ENCODE data around the gene CLIC2. TPM values are rescaled to one million over a fixed set of nuclear protein-coding genes. Genes with fewer than 3 reads are reported as not detected.
A peak's percentile ranks its signal among the peaks of the same experiment; 100 is the strongest.
"Not testable (repeated sequence)": the region's sequence is repeated elsewhere in the genome, so short reads cannot be mapped to it uniquely, and the experiment has no call there.

The CLIC2 gene
- total RNA-seq: 0.20 and 0.62 TPM in 2 replicates

DNA sequence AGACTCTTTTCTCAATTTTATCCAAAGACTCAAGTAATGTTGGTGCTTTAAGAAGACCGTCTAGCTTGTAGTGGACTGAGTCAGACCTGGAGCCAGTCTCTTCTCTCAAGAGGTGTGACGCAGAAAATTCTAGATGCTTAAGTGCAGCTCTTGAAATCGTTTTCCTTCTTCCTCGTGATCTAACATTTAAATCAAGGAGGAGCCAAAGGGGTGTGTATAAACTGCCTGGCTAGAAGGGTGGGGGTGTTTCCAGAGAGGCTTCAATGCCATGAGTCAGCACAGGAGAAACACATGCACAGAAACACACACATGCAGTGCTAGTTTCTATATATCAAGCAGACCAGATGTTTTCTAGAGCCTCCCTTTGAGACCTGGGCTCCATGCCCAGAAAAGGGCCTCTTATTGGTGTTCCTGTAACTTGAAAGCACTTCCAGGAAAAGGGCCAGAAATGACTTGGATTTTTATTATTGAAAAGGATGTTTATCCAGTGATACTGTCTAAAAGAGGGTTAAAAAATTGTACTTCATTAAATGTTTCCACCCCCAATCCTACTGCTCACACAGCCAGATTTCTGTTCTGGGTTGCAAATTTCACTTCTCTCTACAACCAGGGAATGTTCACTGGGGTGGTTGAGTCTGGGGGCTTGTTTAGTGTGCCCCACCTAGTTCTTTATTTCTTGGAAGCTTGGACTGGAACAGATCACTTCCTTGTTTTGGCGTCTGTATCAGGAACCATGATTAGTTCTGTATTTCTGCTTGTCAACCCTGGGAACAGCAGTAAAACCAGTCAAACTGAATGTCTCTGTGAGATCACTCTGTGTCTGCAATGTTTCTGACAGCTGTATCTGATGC, at the start of gene CLIC2:
Gene CLIC2 (minus strand): TSS at position 129 of the 851 bp plus-strand sequence. CDS start 187 bp downstream, outside the sequence.
- H3K27me3 Mint-ChIP-seq (ENCODE audit: insufficient read depth): peaks cover 2% of the 10 kb centered on the region
- H3K4me3 Mint-ChIP-seq: no peak within 1 kb of the TSS
- H3K36me3 Mint-ChIP-seq (ENCODE audit: low read depth): no peaks in the 10 kb centered on the region
- no peaks in the 10 kb centered on the region for H3K9me3 Mint-ChIP-seq
- intact Hi-C loops (cut with micrococcal nuclease): no loop called here
- peak within 1 kb of the TSS; percentile 18 for H3K27ac Mint-ChIP-seq
- peaks cover 5% of the 10 kb centered on the region for H3K4me1 Mint-ChIP-seq (ENCODE audit: low read depth)
- DNase-seq (ENCODE audit: low spot score): no peak

DNA sequence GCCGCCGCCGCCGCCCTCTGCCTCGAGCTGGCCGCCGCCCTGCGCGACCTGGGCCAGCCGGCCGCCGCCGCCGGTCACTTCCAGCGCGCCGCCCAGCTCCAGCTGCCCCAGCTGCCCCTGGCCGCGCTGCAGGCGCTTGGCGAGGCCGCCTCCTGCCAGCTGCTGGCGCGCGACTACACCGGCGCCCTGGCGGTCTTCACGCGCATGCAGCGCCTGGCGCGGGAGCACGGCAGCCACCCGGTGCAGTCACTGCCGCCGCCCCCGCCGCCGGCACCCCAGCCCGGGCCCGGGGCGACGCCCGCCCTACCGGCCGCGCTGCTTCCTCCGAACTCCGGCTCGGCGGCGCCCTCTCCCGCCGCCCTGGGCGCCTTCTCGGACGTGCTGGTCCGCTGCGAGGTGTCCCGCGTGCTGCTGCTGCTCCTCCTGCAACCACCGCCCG, 48.1 kb upstream of the CLIC2 start:
- H3K27ac Mint-ChIP-seq; H3K36me3 Mint-ChIP-seq (ENCODE audit: low read depth); H3K9me3 Mint-ChIP-seq; H3K4me1 Mint-ChIP-seq (ENCODE audit: low read depth); H3K27me3 Mint-ChIP-seq (ENCODE audit: insufficient read depth); intact Hi-C loops (cut with micrococcal nuclease); H3K4me3 Mint-ChIP-seq; DNase-seq (ENCODE audit: low spot score): not testable (repeated sequence)

DNA sequence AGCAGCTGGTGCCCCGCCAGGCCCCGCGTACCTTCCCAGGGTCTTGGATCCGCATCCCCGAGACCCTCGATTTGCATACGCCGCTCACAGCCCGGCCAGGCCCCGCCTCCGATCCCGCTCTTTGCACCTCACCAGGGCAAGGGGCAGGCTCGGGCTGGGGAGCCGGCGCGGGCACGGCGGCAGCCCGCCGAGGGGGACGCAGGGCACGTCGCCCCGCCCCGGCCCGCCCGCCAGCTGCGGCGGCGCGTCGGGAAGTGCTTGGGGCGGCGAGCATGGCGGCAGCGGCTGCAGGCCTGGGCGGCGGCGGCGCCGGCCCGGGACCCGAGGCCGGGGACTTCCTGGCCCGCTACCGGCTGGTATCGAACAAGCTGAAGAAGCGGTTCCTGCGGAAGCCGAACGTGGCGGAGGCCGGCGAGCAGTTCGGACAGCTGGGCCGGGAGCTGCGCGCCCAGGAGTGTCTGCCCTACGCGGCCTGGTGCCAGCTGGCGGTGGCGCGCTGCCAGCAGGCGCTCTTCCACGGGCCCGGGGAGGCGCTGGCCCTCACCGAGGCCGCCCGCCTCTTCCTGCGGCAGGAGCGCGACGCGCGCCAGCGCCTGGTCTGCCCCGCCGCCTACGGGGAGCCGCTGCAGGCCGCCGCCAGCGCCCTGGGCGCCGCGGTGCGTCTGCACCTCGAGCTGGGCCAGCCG, 47.6 kb upstream of the CLIC2 start, which contains the start of gene F8A2:
Gene F8A2 (plus strand): TSS at position 253 of the 686 bp plus-strand sequence. CDS start 20 bp downstream, at position 273.
- H3K4me1 Mint-ChIP-seq (ENCODE audit: low read depth); H3K27me3 Mint-ChIP-seq (ENCODE audit: insufficient read depth); H3K36me3 Mint-ChIP-seq (ENCODE audit: low read depth); DNase-seq (ENCODE audit: low spot score); intact Hi-C loops (cut with micrococcal nuclease); H3K9me3 Mint-ChIP-seq; H3K27ac Mint-ChIP-seq; H3K4me3 Mint-ChIP-seq: not testable (repeated sequence)

- H3K27me3 Mint-ChIP-seq (ENCODE audit: insufficient read depth); H3K27ac Mint-ChIP-seq; intact Hi-C loops (cut with micrococcal nuclease); H3K9me3 Mint-ChIP-seq; DNase-seq (ENCODE audit: low spot score); H3K4me3 Mint-ChIP-seq; H3K4me1 Mint-ChIP-seq (ENCODE audit: low read depth); H3K36me3 Mint-ChIP-seq (ENCODE audit: low read depth): not testable (repeated sequence)
Measured at GRCh38 chrX:155379802-155380201, 45.4 kb upstream of the CLIC2 start.

GRCh38 chrX:155373777-155374458, 39.5 kb upstream of the CLIC2 start:
- H3K27ac Mint-ChIP-seq; intact Hi-C loops (cut with micrococcal nuclease): not testable (repeated sequence)

DNA sequence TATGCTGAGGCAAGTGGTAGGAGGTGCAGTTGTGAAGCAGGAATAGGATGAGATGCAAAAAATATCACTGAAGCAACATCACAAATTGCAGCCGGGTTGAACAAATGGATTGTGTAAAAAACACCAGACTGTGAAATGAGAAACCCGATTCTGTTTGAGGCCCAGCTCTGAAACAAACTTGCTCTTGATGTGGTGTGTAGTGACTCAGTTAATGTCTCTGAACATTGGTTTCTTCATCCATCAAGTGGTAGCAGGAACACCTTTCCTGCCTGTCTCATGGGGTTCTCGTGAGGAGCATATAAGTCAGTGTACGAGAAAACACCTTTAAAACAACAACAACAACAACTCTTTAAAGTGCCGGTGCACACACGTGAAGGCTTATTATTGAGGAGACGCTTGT, 29.3 kb upstream of the CLIC2 start:
- H3K36me3 Mint-ChIP-seq (ENCODE audit: low read depth); DNase-seq (ENCODE audit: low spot score); H3K27me3 Mint-ChIP-seq (ENCODE audit: insufficient read depth); H3K27ac Mint-ChIP-seq; H3K9me3 Mint-ChIP-seq; H3K4me3 Mint-ChIP-seq; H3K4me1 Mint-ChIP-seq (ENCODE audit: low read depth); intact Hi-C loops (cut with micrococcal nuclease): not testable (repeated sequence)

More at GRCh38 chrX:155373777-155374458, 39.5 kb upstream of the CLIC2 start:
- not testable (repeated sequence) for H3K36me3 Mint-ChIP-seq (ENCODE audit: low read depth); H3K4me1 Mint-ChIP-seq (ENCODE audit: low read depth); H3K27me3 Mint-ChIP-seq (ENCODE audit: insufficient read depth); H3K4me3 Mint-ChIP-seq; DNase-seq (ENCODE audit: low spot score); H3K9me3 Mint-ChIP-seq

DNA sequence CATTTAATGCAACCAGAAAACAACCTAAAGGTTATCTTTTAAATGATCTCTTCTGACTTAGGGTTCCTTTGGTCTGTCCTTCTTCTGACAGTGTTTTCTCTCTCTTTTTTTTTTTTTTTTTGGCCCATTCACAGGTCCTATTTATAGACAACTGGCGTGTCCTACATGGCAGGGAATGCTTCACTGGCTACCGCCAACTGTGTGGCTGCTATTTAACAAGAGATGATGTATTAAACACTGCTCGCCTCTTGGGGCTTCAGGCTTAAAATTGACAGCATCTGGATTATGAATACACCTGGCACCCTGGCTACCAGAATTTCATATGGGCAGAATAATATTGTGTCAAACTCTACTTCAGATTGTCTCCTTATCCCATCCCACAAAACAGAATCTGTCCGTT, 15.0 kb upstream of the CLIC2 start:
- H3K4me3 Mint-ChIP-seq; H3K27me3 Mint-ChIP-seq (ENCODE audit: insufficient read depth); DNase-seq (ENCODE audit: low spot score); H3K36me3 Mint-ChIP-seq (ENCODE audit: low read depth); H3K4me1 Mint-ChIP-seq (ENCODE audit: low read depth); H3K27ac Mint-ChIP-seq; intact Hi-C loops (cut with micrococcal nuclease); H3K9me3 Mint-ChIP-seq: not testable (repeated sequence)

- H3K9me3 Mint-ChIP-seq; H3K4me1 Mint-ChIP-seq (ENCODE audit: low read depth); intact Hi-C loops (cut with micrococcal nuclease); H3K4me3 Mint-ChIP-seq; H3K36me3 Mint-ChIP-seq (ENCODE audit: low read depth); H3K27me3 Mint-ChIP-seq (ENCODE audit: insufficient read depth); H3K27ac Mint-ChIP-seq; DNase-seq (ENCODE audit: low spot score): not testable (repeated sequence)
Measured at GRCh38 chrX:155345689-155346088, 11.3 kb upstream of the CLIC2 start.

GRCh38 chrX:155335337-155335712, 911 bp upstream of the CLIC2 start:
- H3K9me3 Mint-ChIP-seq; H3K4me3 Mint-ChIP-seq; intact Hi-C loops (cut with micrococcal nuclease); H3K4me1 Mint-ChIP-seq (ENCODE audit: low read depth); H3K27me3 Mint-ChIP-seq (ENCODE audit: insufficient read depth); H3K36me3 Mint-ChIP-seq (ENCODE audit: low read depth); DNase-seq (ENCODE audit: low spot score); H3K27ac Mint-ChIP-seq: not testable (repeated sequence)

- Mint-ChIP-seq H3K36me3 (ENCODE audit: low read depth) (no peaks in the 10 kb centered on the region), H3K4me1 (ENCODE audit: low read depth) (peaks cover 5% of the 10 kb centered on the region), H3K27me3 (ENCODE audit: insufficient read depth) (peaks cover 2% of the 10 kb centered on the region), H3K27ac (no peak overlapping the region), H3K9me3 (no peaks in the 10 kb centered on the region), H3K4me3 (no peak overlapping the region)
- DNase-seq (ENCODE audit: low spot score): no peak
- intact Hi-C loops (cut with micrococcal nuclease): no loop called here
Measured at GRCh38 chrX:155333544-155334100, 792 bp downstream of the CLIC2 start.

GRCh38 chrX:155330992-155331391, 3.4 kb downstream of the CLIC2 start:
- no peaks in the 10 kb centered on the region for H3K9me3 Mint-ChIP-seq
- no peak overlapping the region for H3K4me3 Mint-ChIP-seq
- H3K4me1 Mint-ChIP-seq (ENCODE audit: low read depth): peaks cover 5% of the 10 kb centered on the region
- peaks cover 2% of the 10 kb centered on the region for H3K27me3 Mint-ChIP-seq (ENCODE audit: insufficient read depth)
- H3K36me3 Mint-ChIP-seq (ENCODE audit: low read depth): no peaks in the 10 kb centered on the region
- intact Hi-C loops (cut with micrococcal nuclease): no loop called here
- DNase-seq (ENCODE audit: low spot score): no peak
- H3K27ac Mint-ChIP-seq: no peak overlapping the region

- peaks cover under 1% of the 10 kb centered on the region for H3K4me1 Mint-ChIP-seq (ENCODE audit: low read depth)
- no peaks in the 10 kb centered on the region for H3K9me3 Mint-ChIP-seq
- peaks cover 2% of the 10 kb centered on the region for H3K27me3 Mint-ChIP-seq (ENCODE audit: insufficient read depth)
- intact Hi-C loops (cut with micrococcal nuclease): no loop called here
- no peak overlapping the region for H3K4me3 Mint-ChIP-seq
- no peak for DNase-seq (ENCODE audit: low spot score)
- H3K36me3 Mint-ChIP-seq (ENCODE audit: low read depth): no peaks in the 10 kb centered on the region
- H3K27ac Mint-ChIP-seq: no peak overlapping the region
Measured at GRCh38 chrX:155329293-155329692, 5.1 kb downstream of the CLIC2 start.

DNA sequence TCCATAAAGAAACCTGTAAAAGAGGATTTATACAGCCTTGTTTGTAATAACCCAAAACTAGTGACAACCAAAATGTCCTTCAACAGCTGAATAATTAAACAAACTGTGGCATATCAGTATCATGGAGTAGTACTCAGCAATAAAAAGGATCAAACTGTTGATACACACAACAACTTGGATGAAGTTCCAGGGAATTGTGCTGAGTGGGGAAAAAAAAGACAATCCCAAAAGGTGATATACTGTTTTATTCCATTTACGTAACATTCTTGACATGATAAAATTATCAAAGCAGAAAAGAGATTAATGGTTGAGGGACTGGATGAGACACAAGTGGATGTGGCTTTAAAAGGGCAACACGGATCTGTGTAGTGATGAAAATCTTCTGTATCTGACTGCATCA, 7.8 kb downstream of the CLIC2 start:
- H3K4me1 Mint-ChIP-seq (ENCODE audit: low read depth): no peaks in the 10 kb centered on the region
- no peak overlapping the region for H3K27ac Mint-ChIP-seq
- no peak for DNase-seq (ENCODE audit: low spot score)
- H3K36me3 Mint-ChIP-seq (ENCODE audit: low read depth): no peaks in the 10 kb centered on the region
- intact Hi-C loops (cut with micrococcal nuclease): no loop called here
- H3K9me3 Mint-ChIP-seq: no peaks in the 10 kb centered on the region
- no peaks in the 10 kb centered on the region for H3K27me3 Mint-ChIP-seq (ENCODE audit: insufficient read depth)
- H3K4me3 Mint-ChIP-seq: no peak overlapping the region
